Measurements from ENCODE around the gene GPC6.

The GPC6 gene

GRCh38 chr13:94176561-94176960 lies 950.0 kb downstream of the GPC6 start:
- H3K27ac ChIP-seq (ENCODE audit: low read length) = no peak overlapping the region
- H3K27me3 ChIP-seq (ENCODE audit: insufficient read depth, low read length) = no peaks in the 10 kb centered on the region
- H3K36me3 ChIP-seq (ENCODE audit: insufficient read depth, low read depth, low read length) = no peaks in the 10 kb centered on the region
- H3K4me3 ChIP-seq (ENCODE audit: low read length) = no peak overlapping the region
- peaks cover 3% of the 10 kb centered on the region; the same call in 1 of the 2 replicates for H3K4me1 ChIP-seq (ENCODE audit: insufficient read depth, low read length)
- no peaks in the 10 kb centered on the region for H3K9me3 ChIP-seq (ENCODE audit: insufficient read depth, low read depth, low read length)
- H3K9ac ChIP-seq (ENCODE audit: low read depth, low read length) = no peak overlapping the region

DNA sequence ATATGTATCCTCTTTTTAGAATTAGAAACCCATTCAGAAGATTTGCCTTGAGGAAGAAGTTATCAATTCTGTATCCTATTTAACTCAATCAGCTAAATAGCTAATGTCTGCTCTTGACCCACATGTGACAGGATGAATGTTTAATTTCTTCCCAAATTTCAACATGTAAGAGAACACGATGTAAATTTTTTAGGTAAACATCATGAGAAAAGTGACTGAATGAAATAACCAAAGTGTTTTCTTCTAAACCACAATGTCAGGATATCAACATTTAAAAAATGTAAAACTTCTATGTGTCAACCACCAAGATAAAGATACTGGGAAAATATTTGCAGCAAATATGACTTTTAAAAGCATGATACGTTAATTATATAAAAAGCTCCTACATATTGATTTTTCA lies 950.4 kb downstream of the GPC6 start:
- no peak overlapping the region for H3K4me3 ChIP-seq (ENCODE audit: low read length)
- no peaks in the 10 kb centered on the region for H3K9me3 ChIP-seq (ENCODE audit: insufficient read depth, low read depth, low read length)
- no peaks in the 10 kb centered on the region for H3K4me1 ChIP-seq (ENCODE audit: insufficient read depth, low read length)
- H3K36me3 ChIP-seq (ENCODE audit: insufficient read depth, low read depth, low read length) = no peaks in the 10 kb centered on the region
- no peak overlapping the region for H3K27ac ChIP-seq (ENCODE audit: low read length)
- no peak overlapping the region for H3K9ac ChIP-seq (ENCODE audit: low read depth, low read length)
- no peaks in the 10 kb centered on the region for H3K27me3 ChIP-seq (ENCODE audit: insufficient read depth, low read length)

- no peaks in the 10 kb centered on the region for H3K4me1 ChIP-seq (ENCODE audit: insufficient read depth, low read length)
- H3K27me3 ChIP-seq (ENCODE audit: insufficient read depth, low read length) = no peaks in the 10 kb centered on the region
- H3K9ac ChIP-seq (ENCODE audit: low read depth, low read length) = no peak overlapping the region
- H3K27ac ChIP-seq (ENCODE audit: low read length) = no peak overlapping the region
- no peaks in the 10 kb centered on the region for H3K9me3 ChIP-seq (ENCODE audit: insufficient read depth, low read depth, low read length)
- H3K4me3 ChIP-seq (ENCODE audit: low read length) = no peak overlapping the region
- H3K36me3 ChIP-seq (ENCODE audit: insufficient read depth, low read depth, low read length) = no peaks in the 10 kb centered on the region
Observed at GRCh38 chr13:94178625-94179244, 952.1 kb downstream of the GPC6 start.

- Histone ChIP-seq H3K9me3 (ENCODE audit: insufficient read depth, low read depth, low read length) (no peaks in the 10 kb centered on the region), H3K27ac (ENCODE audit: low read length) (no peak overlapping the region), H3K4me3 (ENCODE audit: low read length) (no peak overlapping the region), H3K4me1 (ENCODE audit: insufficient read depth, low read length) (no peaks in the 10 kb centered on the region), H3K9ac (ENCODE audit: low read depth, low read length) (no peak overlapping the region), H3K27me3 (ENCODE audit: insufficient read depth, low read length) (no peaks in the 10 kb centered on the region), H3K36me3 (ENCODE audit: insufficient read depth, low read depth, low read length) (no peaks in the 10 kb centered on the region)
Observed at GRCh38 chr13:94181461-94182107, 955.0 kb downstream of the GPC6 start.

DNA sequence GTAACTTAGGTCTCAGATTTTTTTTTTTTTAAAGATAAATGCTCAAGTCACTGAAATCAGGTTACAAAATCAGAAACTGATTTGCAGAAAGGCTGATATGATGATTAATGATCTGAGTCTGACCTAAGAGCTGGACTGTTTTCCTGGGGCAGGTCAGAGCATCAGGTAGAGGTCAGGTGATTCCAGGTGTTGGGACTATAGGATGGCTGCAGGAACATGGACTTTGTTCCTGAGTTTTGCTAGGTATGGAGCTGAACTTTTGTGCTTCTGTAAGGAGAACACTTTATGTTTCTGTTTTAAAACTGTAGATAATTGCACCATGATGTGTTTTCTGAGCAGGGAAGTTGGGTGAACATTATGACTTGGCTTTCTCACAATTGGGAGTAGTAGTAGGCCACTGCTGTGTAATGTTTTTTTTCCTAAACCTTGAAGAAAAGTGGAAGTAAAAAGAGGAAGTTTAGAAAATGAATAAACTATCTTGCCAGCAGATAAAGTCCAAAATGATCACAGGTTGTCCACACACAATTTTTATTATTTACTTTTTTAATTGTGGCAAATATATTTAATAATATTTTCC lies 955.7 kb downstream of the GPC6 start:
- H3K4me1 ChIP-seq (ENCODE audit: insufficient read depth, low read length) = no peaks in the 10 kb centered on the region
- no peaks in the 10 kb centered on the region for H3K27me3 ChIP-seq (ENCODE audit: insufficient read depth, low read length)
- no peak overlapping the region for H3K27ac ChIP-seq (ENCODE audit: low read length)
- no peaks in the 10 kb centered on the region for H3K36me3 ChIP-seq (ENCODE audit: insufficient read depth, low read depth, low read length)
- no peak overlapping the region for H3K4me3 ChIP-seq (ENCODE audit: low read length)
- no peaks in the 10 kb centered on the region for H3K9me3 ChIP-seq (ENCODE audit: insufficient read depth, low read depth, low read length)
- H3K9ac ChIP-seq (ENCODE audit: low read depth, low read length) = no peak overlapping the region

- H3K27ac ChIP-seq (ENCODE audit: low read length) = no peak overlapping the region
- H3K4me3 ChIP-seq (ENCODE audit: low read length) = no peak overlapping the region
- H3K9me3 ChIP-seq (ENCODE audit: insufficient read depth, low read depth, low read length) = no peaks in the 10 kb centered on the region
- H3K36me3 ChIP-seq (ENCODE audit: insufficient read depth, low read depth, low read length) = no peaks in the 10 kb centered on the region
- peaks cover 14% of the 10 kb centered on the region for H3K4me1 ChIP-seq (ENCODE audit: insufficient read depth, low read length)
- H3K27me3 ChIP-seq (ENCODE audit: insufficient read depth, low read length) = no peaks in the 10 kb centered on the region
- no peak overlapping the region for H3K9ac ChIP-seq (ENCODE audit: low read depth, low read length)
Observed at GRCh38 chr13:94186470-94186869, 959.9 kb downstream of the GPC6 start.

- Histone ChIP-seq H3K9ac (ENCODE audit: low read depth, low read length) (no peak overlapping the region), H3K27me3 (ENCODE audit: insufficient read depth, low read length) (no peaks in the 10 kb centered on the region), H3K9me3 (ENCODE audit: insufficient read depth, low read depth, low read length) (no peaks in the 10 kb centered on the region), H3K4me3 (ENCODE audit: low read length) (no peak overlapping the region), H3K4me1 (ENCODE audit: insufficient read depth, low read length) (peaks cover 14% of the 10 kb centered on the region), H3K27ac (ENCODE audit: low read length) (no peak overlapping the region), H3K36me3 (ENCODE audit: insufficient read depth, low read depth, low read length) (no peaks in the 10 kb centered on the region)
Observed at GRCh38 chr13:94188201-94188854, 961.7 kb downstream of the GPC6 start.

DNA sequence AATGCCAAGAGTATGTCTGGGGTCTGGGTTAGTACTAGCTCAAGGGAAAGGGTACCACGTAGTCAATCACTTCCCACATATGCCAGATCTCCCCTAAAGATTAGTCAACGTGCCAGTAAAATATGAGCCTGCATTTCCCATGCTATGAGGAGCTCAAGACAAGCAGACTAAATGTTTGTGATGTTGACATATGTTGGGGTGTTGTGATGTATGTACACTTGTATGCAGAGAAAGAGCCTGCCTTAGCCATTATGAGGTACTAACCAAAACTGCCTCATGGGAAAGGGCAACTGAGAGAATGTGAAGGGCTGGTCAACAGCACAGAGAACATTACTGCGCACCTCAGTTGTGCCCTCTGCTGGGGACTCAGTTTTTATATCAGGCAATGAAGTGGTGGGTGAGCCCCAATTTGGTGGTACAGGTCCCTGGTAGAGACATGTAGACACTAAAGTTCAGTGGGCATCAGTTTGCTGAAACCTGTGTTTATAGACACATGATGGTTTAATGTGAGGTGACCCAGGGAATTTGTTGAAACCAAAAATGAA lies 965.9 kb downstream of the GPC6 start:
- H3K27ac ChIP-seq (ENCODE audit: low read length) = no peak overlapping the region
- no peak overlapping the region for H3K9ac ChIP-seq (ENCODE audit: low read depth, low read length)
- H3K4me1 ChIP-seq (ENCODE audit: insufficient read depth, low read length) = peaks cover 14% of the 10 kb centered on the region
- H3K9me3 ChIP-seq (ENCODE audit: insufficient read depth, low read depth, low read length) = no peaks in the 10 kb centered on the region
- H3K36me3 ChIP-seq (ENCODE audit: insufficient read depth, low read depth, low read length) = no peaks in the 10 kb centered on the region
- H3K4me3 ChIP-seq (ENCODE audit: low read length) = no peak overlapping the region
- no peaks in the 10 kb centered on the region for H3K27me3 ChIP-seq (ENCODE audit: insufficient read depth, low read length)

DNA sequence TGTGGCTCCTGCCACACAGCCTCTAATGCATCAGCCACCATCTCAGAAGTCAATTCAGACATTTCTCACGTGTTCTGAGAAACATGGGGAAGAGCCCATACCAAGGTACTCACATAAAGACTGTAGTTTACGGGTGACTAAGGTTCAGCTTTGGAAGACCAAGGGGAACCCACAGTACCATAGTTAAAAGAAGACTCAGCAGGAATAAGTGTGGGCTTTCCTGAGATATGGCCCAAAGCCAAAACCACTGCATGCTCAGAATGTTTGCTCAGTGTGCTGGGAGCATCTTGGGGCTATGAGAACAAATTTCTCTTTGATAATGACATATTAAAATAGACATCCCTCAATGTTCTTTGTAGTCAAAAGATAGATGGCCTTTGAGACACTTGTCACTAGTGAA lies 969.1 kb downstream of the GPC6 start:
- Histone ChIP-seq H3K4me1 (ENCODE audit: insufficient read depth, low read length) (no peaks in the 10 kb centered on the region), H3K27ac (ENCODE audit: low read length) (no peak overlapping the region), H3K4me3 (ENCODE audit: low read length) (no peak overlapping the region), H3K9ac (ENCODE audit: low read depth, low read length) (no peak overlapping the region), H3K36me3 (ENCODE audit: insufficient read depth, low read depth, low read length) (no peaks in the 10 kb centered on the region), H3K27me3 (ENCODE audit: insufficient read depth, low read length) (no peaks in the 10 kb centered on the region), H3K9me3 (ENCODE audit: insufficient read depth, low read depth, low read length) (no peaks in the 10 kb centered on the region)

GRCh38 chr13:94196413-94196812 lies 969.8 kb downstream of the GPC6 start:
- Histone ChIP-seq H3K9ac (ENCODE audit: low read depth, low read length) (no peak overlapping the region), H3K27ac (ENCODE audit: low read length) (no peak overlapping the region), H3K4me1 (ENCODE audit: insufficient read depth, low read length) (no peaks in the 10 kb centered on the region), H3K4me3 (ENCODE audit: low read length) (no peak overlapping the region), H3K9me3 (ENCODE audit: insufficient read depth, low read depth, low read length) (no peaks in the 10 kb centered on the region), H3K27me3 (ENCODE audit: insufficient read depth, low read length) (no peaks in the 10 kb centered on the region), H3K36me3 (ENCODE audit: insufficient read depth, low read depth, low read length) (no peaks in the 10 kb centered on the region)

GRCh38 chr13:94198681-94199080 lies 972.1 kb downstream of the GPC6 start:
- H3K4me1 ChIP-seq (ENCODE audit: insufficient read depth, low read length) = no peaks in the 10 kb centered on the region
- H3K9me3 ChIP-seq (ENCODE audit: insufficient read depth, low read depth, low read length) = no peaks in the 10 kb centered on the region
- no peak overlapping the region for H3K27ac ChIP-seq (ENCODE audit: low read length)
- no peak overlapping the region for H3K4me3 ChIP-seq (ENCODE audit: low read length)
- no peaks in the 10 kb centered on the region for H3K27me3 ChIP-seq (ENCODE audit: insufficient read depth, low read length)
- H3K9ac ChIP-seq (ENCODE audit: low read depth, low read length) = no peak overlapping the region
- no peaks in the 10 kb centered on the region for H3K36me3 ChIP-seq (ENCODE audit: insufficient read depth, low read depth, low read length)
